GM06990 (cell line): ENCODE measurements around the gene POPDC2.

Source experiments
- DNase-seq: peaks from one replicate; pipeline ENCODE4 v3.0.0-alpha.2; 2011; ENCODE audit not compliant: insufficient read length; ENCODE audit errors: extremely low read depth
- H3K27me3 ChIP-seq: replicated peaks from 2 replicates; pipeline ENCODE4 v1.6.0; 2011; ENCODE audit warnings: low read length; ENCODE audit not compliant: control insufficient read depth, insufficient read depth
- H3K36me3 ChIP-seq: 2 replicates; pipeline ENCODE4 v1.5.1; 2011; ENCODE audit warnings: low read length; ENCODE audit not compliant: control insufficient read depth, insufficient read depth
- H3K4me3 ChIP-seq: replicated peaks from 2 replicates; pipeline ENCODE4 v1.5.1; 2011; ENCODE audit warnings: low read depth, mild to moderate bottlenecking, control low read depth, low read length
- CTCF ChIP-seq: IDR thresholded peaks from 2 replicates; pipeline ENCODE4 v1.5.1; 2011; ENCODE audit warnings: low read length, control low read depth, mild to moderate bottlenecking, inconsistent platforms; ENCODE audit not compliant: insufficient read depth, poor library complexity, severe bottlenecking

POPDC2 gene

GRCh38 chr3:119601154-119601553 is 59.2 kb downstream of the POPDC2 start:
- Histone ChIP-seq H3K27me3 (no peaks in the 10 kb centered on the region), H3K36me3 (no peaks in the 10 kb centered on the region), H3K4me3 (no peak overlapping the region)
- TF ChIP-seq CTCF = no peak
- DNase-seq = no peak

- H3K27me3 ChIP-seq = no peaks in the 10 kb centered on the region
- no peaks in the 10 kb centered on the region for H3K36me3 ChIP-seq
- peak; percentile 94 for TF ChIP-seq CTCF
- peak overlapping the region; percentile 41 for H3K4me3 ChIP-seq
- DNase-seq = peak; percentile 82
Measured at GRCh38 chr3:119600732-119601131, 59.7 kb downstream of the POPDC2 start.

GRCh38 chr3:119599558-119600174 is 60.7 kb downstream of the POPDC2 start:
- no peak for TF ChIP-seq CTCF
- H3K36me3 ChIP-seq = no peaks in the 10 kb centered on the region
- H3K4me3 ChIP-seq = peak overlapping the region; percentile 41
- no peak for DNase-seq
- H3K27me3 ChIP-seq = no peaks in the 10 kb centered on the region

- peak overlapping the region; percentile 36 for H3K4me3 ChIP-seq
- TF ChIP-seq CTCF = no peak
Measured at GRCh38 chr3:119598410-119599098, 61.8 kb downstream of the POPDC2 start.

GRCh38 chr3:119597548-119598288 is 62.7 kb downstream of the POPDC2 start, which contains the start of gene PLA1A:
Gene PLA1A, plus strand, starts transcription at chr3:119597885. Its CDS starts 29 bp downstream, at chr3:119597914.
- peak within 1 kb of the TSS; percentile 36 for H3K4me3 ChIP-seq

More at GRCh38 chr3:119598410-119599098, 61.8 kb downstream of the POPDC2 start:
- no peaks in the 10 kb centered on the region for H3K27me3 ChIP-seq
- H3K36me3 ChIP-seq = no peaks in the 10 kb centered on the region
- DNase-seq = peak; percentile 58

More at GRCh38 chr3:119597548-119598288, 62.7 kb downstream of the POPDC2 start, which contains the start of gene PLA1A:
- no peaks in the 10 kb centered on the region for H3K36me3 ChIP-seq
- no peaks in the 10 kb centered on the region for H3K27me3 ChIP-seq
- no peak for TF ChIP-seq CTCF
- peak; percentile 52 for DNase-seq
